PC-3 (cell line): ENCODE measurements around the gene TXN2. TPM values are rescaled to one million over a fixed set of nuclear protein-coding genes. Genes with fewer than 3 reads are reported as not detected.
"Not testable (repeated sequence)": the region's sequence is repeated elsewhere in the genome, so short reads cannot be mapped to it uniquely, and the experiment has no call there.

ENCODE experiments used
- ATAC-seq: fragments of 200-7000 bp; cut with Tn5 transposase; 2 replicates; pipeline ENCODE4 v1.9.1; 2020; ENCODE audit warnings: mild to moderate bottlenecking, moderate library complexity
- BruUV-seq: library from RNA; stranded (reverse); fragments of 400-500 nt; replicated peaks from 2 replicates; lab custom pipeline; 2021; lab: Mats Ljungman, UMichigan
- CTCF ChIA-PET: fragments of 300-600 bp; sonication (Branson Sonifier 250); formaldehyde crosslinking; loops from one replicate; lab custom pipeline; 2022; ENCODE audit warnings: antibody characterized with exemption; lab: Charles Lee
- POLR2A ChIA-PET: fragments of 300-600 bp; sonication (Branson Sonifier 250); formaldehyde crosslinking; loops from one replicate; lab custom pipeline; 2022; ENCODE audit warnings: antibody characterized with exemption; ENCODE audit not compliant: unreplicated experiment; lab: Charles Lee
- DNase-seq: peaks from one replicate; pipeline ENCODE4 v3.0.0-alpha.2; 2015
- H2AFZ ChIP-seq: fragments of 300-600 bp; sonication (generic); 2 replicates; pipeline ENCODE4 v1.6.0; 2016; ENCODE audit warnings: antibody characterized with exemption, low read length
- H3F3A ChIP-seq: fragments of 300-600 bp; sonication (generic); one replicate; pipeline ENCODE4 v1.6.0; 2017; ENCODE audit warnings: antibody characterized with exemption, low read length, control low read depth, mild to moderate bottlenecking; ENCODE audit not compliant: unreplicated experiment
- H3K27ac ChIP-seq: fragments of 300-600 bp; sonication (generic); 2 replicates; pipeline ENCODE4 v1.5.1; 2016; ENCODE audit warnings: mild to moderate bottlenecking, low read length
- H3K27me3 ChIP-seq: fragments of 300-600 bp; sonication (generic); 2 replicates; pipeline ENCODE4 v1.6.1; 2016; ENCODE audit warnings: low read length, mixed read lengths
- H3K36me3 ChIP-seq: fragments of 300-600 bp; sonication (generic); 2 replicates; pipeline ENCODE4 v1.6.1; 2016; ENCODE audit warnings: low read depth, mixed run types, low read length, mixed read lengths
- H3K4me1 ChIP-seq: fragments of 300-600 bp; sonication (generic); 2 replicates; pipeline ENCODE4 v1.5.1; 2016; ENCODE audit warnings: low read length; ENCODE audit not compliant: insufficient read depth
- H3K4me2 ChIP-seq: fragments of 300-600 bp; sonication (generic); 2 replicates; pipeline ENCODE4 v1.6.0; 2016; ENCODE audit warnings: low read length
- H3K4me3 ChIP-seq: fragments of 300-600 bp; sonication (generic); 2 replicates; pipeline ENCODE4 v1.5.1; 2016; ENCODE audit warnings: mild to moderate bottlenecking, low read length, mixed read lengths
- H3K79me2 ChIP-seq: fragments of 300-600 bp; sonication (generic); 2 replicates; pipeline ENCODE4 v1.6.1; 2017; ENCODE audit warnings: low read length, mixed read lengths
- H3K9ac ChIP-seq: fragments of 300-600 bp; sonication (generic); 2 replicates; pipeline ENCODE4 v1.6.0; 2016; ENCODE audit warnings: mild to moderate bottlenecking, low read length
- H3K9me2 ChIP-seq: fragments of 300-600 bp; sonication (generic); replicated peaks from 2 replicates; pipeline ENCODE4 v1.6.1; 2016; ENCODE audit warnings: mixed run types, low read length, mixed read lengths
- H3K9me3 ChIP-seq: fragments of 300-600 bp; sonication (generic); 2 replicates; pipeline ENCODE4 v1.6.1; 2016; ENCODE audit warnings: low read length, mixed read lengths
- H4K20me1 ChIP-seq: fragments of 300-600 bp; sonication (generic); 2 replicates; pipeline ENCODE4 v1.6.1; 2016; ENCODE audit warnings: low read length, mixed read lengths
- EZH2 ChIP-seq: fragments of 300-600 bp; sonication (generic); IDR thresholded peaks from one replicate; pipeline ENCODE4 v1.6.1; 2017; ENCODE audit warnings: antibody characterized with exemption, mild to moderate bottlenecking, low read length; ENCODE audit not compliant: unreplicated experiment
- EZH2phosphoT487 ChIP-seq: fragments of 300-600 bp; sonication (generic); IDR thresholded peaks from 2 replicates; pipeline ENCODE4 v1.6.1; 2018; ENCODE audit warnings: mild to moderate bottlenecking, antibody characterized with exemption, low read length, borderline replicate concordance
- intact Hi-C: fragments of 100-400 bp; cut with micrococcal nuclease; formaldehyde crosslinking; loops from 2 replicates; pipeline ENCODE4 v1.9.0; 2023
- total RNA-seq: library from RNA; depleted of rRNA; stranded (reverse); fragments of >200 nt; gene quantifications from 2 replicates; pipeline ENCODE4 v1.2.3, GENCODE V29; 2014
- TF ChIP-seq, protein P1 (sequence below): fragments of 300-600 bp; sonication (generic); conservative IDR thresholded peaks from 2 replicates; pipeline ENCODE4 v1.5.1; 2017; ENCODE audit warnings: antibody characterized with exemption, low read depth, mild to moderate bottlenecking, low read length

The TXN2 gene
- total RNA-seq, 1 experiment from 2014 or later: 49.6 TPM

DNA sequence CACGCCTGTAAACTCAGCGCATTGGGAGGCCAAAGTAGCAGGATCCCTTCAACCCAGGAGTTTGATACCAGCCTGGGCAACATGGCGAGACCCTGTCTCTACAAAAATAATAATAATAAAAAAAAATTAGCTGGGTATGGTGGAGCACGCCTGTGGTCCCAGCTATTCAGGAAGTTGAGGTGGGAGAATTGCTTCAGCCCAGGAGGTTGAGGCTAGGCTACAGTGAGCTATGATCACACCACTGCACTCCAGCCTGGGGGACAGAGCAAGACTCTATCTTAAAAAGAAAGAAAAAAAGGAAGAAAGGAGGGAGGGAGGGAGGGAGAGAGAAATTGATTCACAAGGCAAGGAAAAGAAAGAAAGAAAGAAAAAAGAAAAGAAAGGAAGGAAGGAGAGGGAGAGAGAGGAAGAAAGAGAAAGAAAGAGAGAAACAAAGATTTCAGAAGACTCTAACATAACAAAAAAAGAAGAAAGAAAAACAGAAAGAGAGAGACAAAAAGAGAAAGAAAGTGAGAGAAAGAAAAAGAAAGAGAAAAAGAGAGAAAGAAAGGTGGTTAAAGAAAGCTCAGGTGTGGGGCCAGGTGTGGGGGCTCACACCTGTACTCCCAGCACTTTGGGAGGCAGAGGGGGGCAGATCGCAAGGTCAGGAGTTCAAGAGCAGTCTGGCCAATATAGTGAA lies 56.4 kb downstream of the TXN2 start:
- POLR2A ChIA-PET: no interaction called here
- CTCF ChIA-PET: no interaction called here
- DNase-seq (no peak), ATAC-seq (no peak)
- intact Hi-C loops: no loop called here
- Histone ChIP-seq H3K4me1 (no peaks in the 10 kb centered on the region), H3K4me2 (no peak overlapping the region), H3K9me3 (no peaks in the 10 kb centered on the region), H3K4me3 (no peak overlapping the region), H4K20me1 (no peaks in the 10 kb centered on the region), H3K9me2 (no peaks in the 10 kb centered on the region), H3K9ac (no peak overlapping the region), H3K79me2 (no peaks in the 10 kb centered on the region), H3K27me3 (no peaks in the 10 kb centered on the region), H3F3A (no peaks in the 10 kb centered on the region), H3K27ac (no peak overlapping the region), H2AFZ (no peak overlapping the region), H3K36me3 (no peaks in the 10 kb centered on the region)
- TF ChIP-seq, protein P1, sequence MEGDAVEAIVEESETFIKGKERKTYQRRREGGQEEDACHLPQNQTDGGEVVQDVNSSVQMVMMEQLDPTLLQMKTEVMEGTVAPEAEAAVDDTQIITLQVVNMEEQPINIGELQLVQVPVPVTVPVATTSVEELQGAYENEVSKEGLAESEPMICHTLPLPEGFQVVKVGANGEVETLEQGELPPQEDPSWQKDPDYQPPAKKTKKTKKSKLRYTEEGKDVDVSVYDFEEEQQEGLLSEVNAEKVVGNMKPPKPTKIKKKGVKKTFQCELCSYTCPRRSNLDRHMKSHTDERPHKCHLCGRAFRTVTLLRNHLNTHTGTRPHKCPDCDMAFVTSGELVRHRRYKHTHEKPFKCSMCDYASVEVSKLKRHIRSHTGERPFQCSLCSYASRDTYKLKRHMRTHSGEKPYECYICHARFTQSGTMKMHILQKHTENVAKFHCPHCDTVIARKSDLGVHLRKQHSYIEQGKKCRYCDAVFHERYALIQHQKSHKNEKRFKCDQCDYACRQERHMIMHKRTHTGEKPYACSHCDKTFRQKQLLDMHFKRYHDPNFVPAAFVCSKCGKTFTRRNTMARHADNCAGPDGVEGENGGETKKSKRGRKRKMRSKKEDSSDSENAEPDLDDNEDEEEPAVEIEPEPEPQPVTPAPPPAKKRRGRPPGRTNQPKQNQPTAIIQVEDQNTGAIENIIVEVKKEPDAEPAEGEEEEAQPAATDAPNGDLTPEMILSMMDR: no peak
- TF ChIP-seq EZH2phosphoT487 (no peak), EZH2 (no peak)
- BruUV-seq: no TSS peak

DNA sequence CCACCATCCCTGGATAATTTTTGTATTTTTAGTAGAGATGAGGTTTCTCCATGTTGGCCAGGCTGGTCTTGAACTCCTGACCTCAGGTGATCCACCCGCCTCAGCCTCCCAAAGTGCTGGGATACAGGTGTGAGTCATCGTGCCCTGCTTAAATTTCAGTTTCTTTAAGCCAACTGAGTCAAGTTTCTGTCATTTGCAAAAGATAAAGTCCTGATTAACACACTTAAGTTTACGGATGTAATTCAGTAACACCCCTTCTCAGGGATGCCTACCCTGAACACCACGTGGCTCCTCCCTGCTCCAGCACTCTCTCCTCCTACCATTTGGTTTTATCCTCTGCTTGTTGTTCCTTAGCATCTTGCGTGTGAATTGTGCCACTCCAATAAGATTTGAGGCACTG lies 57.0 kb downstream of the TXN2 start:
- intact Hi-C loops, H4K20me1 ChIP-seq, H3K36me3 ChIP-seq, H3K27me3 ChIP-seq, H3K27ac ChIP-seq, POLR2A ChIA-PET, H3K79me2 ChIP-seq, CTCF ChIA-PET, ATAC-seq, H3K4me1 ChIP-seq, H3K9ac ChIP-seq, H3K4me2 ChIP-seq, H3K9me3 ChIP-seq, H3F3A ChIP-seq, DNase-seq, H3K4me3 ChIP-seq, H3K9me2 ChIP-seq, BruUV-seq, H2AFZ ChIP-seq: not testable (repeated sequence)

DNA sequence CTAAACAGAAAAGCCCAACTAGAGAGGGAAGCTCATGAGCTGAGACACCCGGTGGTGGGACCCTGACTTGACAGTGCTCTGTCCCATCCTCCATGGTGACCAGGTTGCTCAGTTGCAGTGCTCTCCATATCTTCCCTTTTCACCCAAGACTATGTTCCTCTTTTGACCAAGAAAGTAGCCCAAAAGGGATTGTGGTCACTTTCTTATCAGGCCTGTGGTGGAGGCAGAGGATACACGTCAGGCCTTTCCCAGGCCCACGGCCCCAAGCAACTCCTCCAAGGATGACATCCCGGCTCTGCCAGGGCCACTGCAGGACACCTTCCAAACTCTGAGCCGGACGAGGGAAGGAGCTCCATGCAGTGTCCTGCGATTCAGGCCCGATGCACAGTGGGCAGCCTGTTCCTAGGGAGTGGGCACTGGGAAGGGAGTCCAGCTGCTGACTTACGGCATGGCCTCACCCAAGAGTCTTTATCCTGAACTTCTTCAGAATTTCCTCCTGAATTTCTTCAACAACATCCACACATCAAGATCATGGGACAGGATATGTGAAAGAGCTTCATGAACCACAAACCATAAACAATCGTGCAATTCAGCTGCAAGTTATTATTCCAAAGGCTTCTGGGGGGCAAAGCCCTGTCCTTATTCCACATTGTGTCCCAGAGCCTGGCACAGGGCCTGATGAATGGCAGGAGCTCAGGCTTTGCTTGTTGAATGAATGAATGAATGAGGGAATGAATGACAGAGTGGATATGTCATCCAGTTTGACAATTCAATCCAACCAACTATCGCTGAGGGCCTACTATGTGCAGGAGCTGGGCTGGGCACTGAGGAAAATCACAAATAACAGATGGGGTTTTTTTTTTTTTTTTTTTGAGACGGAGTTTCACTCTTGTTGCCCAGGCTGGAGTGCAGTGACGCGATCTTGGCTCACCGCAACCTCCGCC lies 57.7 kb downstream of the TXN2 start:
- no peaks in the 10 kb centered on the region for H3K9me2 ChIP-seq
- H4K20me1 ChIP-seq: no peaks in the 10 kb centered on the region
- H2AFZ ChIP-seq: no peak overlapping the region
- H3F3A ChIP-seq: no peaks in the 10 kb centered on the region
- H3K4me2 ChIP-seq: no peak overlapping the region
- intact Hi-C loops: no loop called here
- ATAC-seq: no peak
- no peaks in the 10 kb centered on the region for H3K36me3 ChIP-seq
- ChIA-PET CTCF (no interaction called here), POLR2A (no interaction called here)
- H3K4me3 ChIP-seq: no peak overlapping the region
- H3K27ac ChIP-seq: no peak overlapping the region
- TF ChIP-seq EZH2 (no peak), EZH2phosphoT487 (no peak)
- TF ChIP-seq, protein P1: no peak
- no TSS peak for BruUV-seq
- no peaks in the 10 kb centered on the region for H3K79me2 ChIP-seq
- no peak for DNase-seq
- no peak overlapping the region for H3K9ac ChIP-seq
- no peaks in the 10 kb centered on the region for H3K4me1 ChIP-seq
- H3K27me3 ChIP-seq: no peaks in the 10 kb centered on the region
- no peaks in the 10 kb centered on the region for H3K9me3 ChIP-seq
